Left cardiac atrium (tissue), 4 donors: ENCODE data around the gene NFKBIB. TPM values are rescaled to one million over a fixed set of nuclear protein-coding genes. Genes with fewer than 3 reads are reported as not detected.
"Not testable (repeated sequence)": the region's sequence is repeated elsewhere in the genome, so short reads cannot be mapped to it uniquely, and the experiment has no call there.

Experiments
- ATAC-seq, 2 donors: fragments of 200-7000 bp; cut with Tn5 transposase; one replicate each; pipeline ENCODE4 v1.9.1; 2020; ENCODE audit warnings: mild to moderate bottlenecking in 2 of 2, moderate library complexity in 2 of 2
- DNase-seq: peaks from one replicate; pipeline ENCODE4 v3.0.0-alpha.2; 2020
- intact Hi-C, 2 donors: fragments of 100-400 bp; cut with DNase I; formaldehyde crosslinking; loops; one replicate each; pipeline versions ENCODE4 v1.14.1 to v1.15.1; 2022 to 2023
- long read RNA-seq: library from polyadenylated mRNA; unstranded; transcript quantifications from one replicate; pipeline ENCODE4 v2.0.0, GENCODE V29; 2021
- total RNA-seq, 2 donors: library from RNA; stranded (reverse); fragmentation: NEBNext Ultra II Directional; extraction: Animal tissue kit (Norgen Biotek cat#: 25700); gene quantifications; one replicate each; pipeline ENCODE4 v1.2.1, GENCODE V29; 2021
- donor health status: DM: no; HTN: yes; CAD: no.
- donor health status: DM: no; HTN: yes; CAD: no; lungs with severe emphysema.
- donor health status: DM: yes; HTN: yes; CAD: no.
- donor health status: Dilated cardiomyopathy.

The NFKBIB gene, protein sequence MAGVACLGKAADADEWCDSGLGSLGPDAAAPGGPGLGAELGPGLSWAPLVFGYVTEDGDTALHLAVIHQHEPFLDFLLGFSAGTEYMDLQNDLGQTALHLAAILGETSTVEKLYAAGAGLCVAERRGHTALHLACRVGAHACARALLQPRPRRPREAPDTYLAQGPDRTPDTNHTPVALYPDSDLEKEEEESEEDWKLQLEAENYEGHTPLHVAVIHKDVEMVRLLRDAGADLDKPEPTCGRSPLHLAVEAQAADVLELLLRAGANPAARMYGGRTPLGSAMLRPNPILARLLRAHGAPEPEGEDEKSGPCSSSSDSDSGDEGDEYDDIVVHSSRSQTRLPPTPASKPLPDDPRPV
- 10 to 100 TPM; 17.9 to 23.0 TPM for total RNA-seq
- long read RNA-seq, transcript NFKBIB-204 (5 exons, 1,929 nt): major isoform, 7 of 13 reads
- long read RNA-seq, partial matches to known transcripts: 1 of 13 reads
- long read RNA-seq, other reads (novel, unspliced or antisense): 1 of 13 reads

DNA sequence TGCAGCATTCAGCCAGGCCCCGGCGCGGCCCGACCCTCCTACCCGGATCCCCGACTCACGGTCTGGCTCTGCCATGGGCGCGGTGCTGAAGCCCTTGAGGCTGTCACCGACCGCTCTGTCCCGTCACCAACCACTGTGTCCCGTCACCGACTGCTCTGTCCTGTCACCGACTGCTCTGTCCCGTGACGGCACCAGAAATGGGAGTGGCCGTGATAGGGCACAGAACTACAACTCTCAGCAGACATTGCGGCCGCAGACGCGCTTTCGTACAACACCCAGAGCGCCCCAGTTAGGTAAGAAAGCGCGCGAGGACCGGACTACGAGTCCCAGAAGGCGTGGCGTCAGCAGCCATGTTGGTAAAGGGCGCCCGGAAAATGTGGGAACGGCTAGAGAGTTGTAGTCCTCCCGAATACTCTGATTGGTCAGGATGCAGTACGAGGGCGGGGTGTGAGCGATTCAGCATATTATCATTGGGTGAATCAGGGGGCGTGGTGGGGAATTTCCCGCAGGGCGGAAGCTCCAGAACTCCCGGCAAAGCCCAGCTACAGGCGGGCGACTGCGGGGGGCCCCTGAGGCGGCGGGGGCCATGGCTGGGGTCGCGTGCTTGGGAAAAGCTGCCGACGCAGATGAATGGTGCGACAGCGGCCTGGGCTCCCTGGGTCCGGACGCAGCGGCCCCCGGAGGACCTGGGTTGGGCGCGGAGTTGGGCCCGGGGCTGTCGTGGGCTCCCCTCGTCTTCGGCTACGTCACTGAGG is at the start of gene NFKBIB, which contains the start of gene SIRT2:
Gene NFKBIB (plus strand): TSS at position 523 of the 755 bp plus-strand sequence. CDS start 64 bp downstream, at position 587.
Gene SIRT2 (minus strand): TSS at position 172 of the 755 bp plus-strand sequence. CDS start 97 bp downstream, at position 75.
- DNase-seq (peak; percentile 100), ATAC-seq (peak; percentile 97 to 98)
- intact Hi-C loops: no loop called here

DNA sequence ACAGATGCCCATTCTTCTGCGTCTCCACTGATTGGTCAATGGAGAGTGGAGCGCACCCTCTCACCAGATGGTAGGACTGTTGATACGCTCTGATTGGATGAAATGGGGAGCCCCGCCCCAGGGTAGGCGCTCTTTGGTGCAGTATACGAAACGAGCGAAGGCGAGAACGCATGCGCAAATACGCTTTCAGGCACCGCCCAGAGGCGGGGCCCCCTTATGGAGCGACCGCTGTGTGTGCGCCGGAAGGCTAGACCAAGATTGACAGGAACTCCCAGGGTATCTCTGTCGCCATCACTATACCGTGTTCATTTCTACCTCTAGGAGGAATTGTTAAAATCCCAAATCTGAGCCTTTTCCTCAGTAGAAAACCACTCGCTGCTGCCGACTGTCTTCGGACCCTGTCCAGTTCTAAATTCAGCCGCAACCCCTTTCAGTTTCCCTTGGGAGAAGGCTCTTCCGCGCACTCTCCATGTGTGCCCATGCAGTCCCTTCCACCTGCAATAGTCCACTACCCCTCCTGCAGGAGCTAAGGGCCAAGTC is 49.3 kb upstream of the NFKBIB start:
- intact Hi-C loops: no loop called here
- ATAC-seq (peak; percentile 84 to 88), DNase-seq (no peak)

DNA sequence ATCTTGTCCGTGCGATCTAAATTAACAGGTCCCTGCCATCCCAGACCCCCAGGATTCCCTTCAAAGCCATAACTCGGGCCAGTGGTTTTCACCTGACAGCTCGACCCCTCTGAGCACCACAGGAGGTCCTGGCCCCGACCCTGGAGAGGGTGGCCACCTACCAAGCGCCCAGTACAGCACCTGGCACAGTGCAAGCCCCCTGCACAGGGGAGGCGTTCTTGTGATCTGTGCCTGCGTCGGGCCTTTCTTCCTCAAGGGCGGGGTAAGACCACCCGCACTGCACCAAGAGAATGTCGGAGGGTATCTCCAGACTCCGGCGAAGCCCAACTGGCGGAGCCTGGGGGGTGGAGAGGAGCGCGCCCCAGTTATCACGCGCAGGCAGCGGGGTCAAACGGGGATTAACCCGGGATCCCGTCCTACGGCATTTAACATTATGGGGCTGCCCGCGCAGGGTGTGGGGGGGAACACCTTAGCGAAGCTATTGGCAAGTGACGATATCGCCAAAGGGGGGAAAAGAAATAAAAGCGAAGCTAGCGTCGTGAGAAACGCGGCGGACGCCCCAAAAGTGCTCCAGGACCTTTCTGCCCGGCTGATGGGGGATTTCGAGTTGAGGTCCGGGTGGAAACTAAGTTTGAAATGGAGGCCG is 48.7 kb upstream of the NFKBIB start:
- ATAC-seq (no peak), DNase-seq (peak; percentile 44)
- intact Hi-C loops: no loop called here

DNA sequence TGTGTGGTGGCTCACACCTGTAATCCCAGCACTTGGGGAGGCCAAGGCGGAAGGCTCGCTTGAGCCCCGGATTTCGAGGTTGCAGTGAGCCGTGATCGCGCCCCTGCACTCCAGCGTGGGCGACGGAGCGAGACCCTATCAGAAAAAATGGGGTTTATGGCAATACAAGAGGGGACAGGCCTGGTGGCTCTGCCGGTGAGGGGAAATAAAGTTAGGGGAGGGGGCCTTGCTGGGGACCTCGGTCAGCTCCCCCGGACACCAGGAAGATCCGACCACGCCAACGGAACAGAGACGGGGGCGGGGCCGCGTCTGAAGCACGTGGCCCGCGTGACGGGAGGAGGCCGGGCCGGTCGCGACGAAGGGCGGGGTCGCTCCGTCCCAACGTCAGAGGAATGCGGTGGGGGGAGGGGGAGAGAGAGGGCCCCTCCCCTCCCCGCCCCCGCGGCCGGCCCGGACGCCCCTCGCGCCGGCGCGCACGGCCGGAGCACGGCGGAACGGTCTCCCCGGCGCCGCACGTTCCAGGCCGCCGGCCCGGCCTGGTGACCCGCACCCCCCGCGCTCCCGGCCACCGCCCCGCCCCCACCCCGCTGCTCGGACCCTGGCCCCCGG is 48.0 kb upstream of the NFKBIB start:
- peak; percentile 96 for DNase-seq
- intact Hi-C loops: no loop called here
- ATAC-seq: peak; percentile 56 to 60

DNA sequence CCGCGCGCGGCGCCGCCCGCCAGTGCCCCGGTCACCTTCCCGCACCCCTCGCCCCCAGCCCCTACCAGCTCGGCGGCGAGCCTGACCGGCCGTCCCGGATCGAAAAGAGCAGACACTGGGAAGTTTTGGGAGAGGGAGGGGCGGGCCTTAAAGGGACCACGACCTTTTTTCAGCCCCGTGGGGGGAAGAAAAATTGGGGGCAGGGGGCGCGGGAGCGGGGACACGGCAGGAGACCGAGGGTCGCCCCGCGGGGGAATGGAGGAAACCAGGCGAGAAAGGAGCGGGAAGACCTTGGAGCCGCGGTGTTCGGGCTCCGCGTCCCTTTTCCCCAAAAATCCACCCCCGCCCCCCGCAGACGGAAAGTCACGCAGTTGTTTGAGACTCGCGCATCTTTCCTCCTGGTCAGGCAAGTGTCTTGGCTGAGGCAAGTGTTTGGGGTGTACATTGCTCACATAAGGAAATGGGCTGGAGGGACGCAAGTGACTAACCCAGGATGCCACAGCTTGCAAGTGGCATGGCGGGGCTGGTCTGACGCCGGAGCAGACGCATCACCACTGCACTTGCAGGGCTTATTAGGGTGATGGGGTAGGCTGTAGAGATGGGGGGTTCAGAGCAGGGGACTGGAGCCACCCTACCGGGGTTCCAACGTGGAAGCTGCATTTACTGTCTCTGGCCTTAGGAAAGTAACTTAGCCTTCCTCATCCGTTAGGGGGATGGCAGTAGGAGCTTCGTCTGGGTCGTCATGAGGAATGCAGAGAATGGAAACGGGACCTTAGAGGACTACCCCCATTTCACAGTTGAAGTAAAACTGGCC is 47.3 kb upstream of the NFKBIB start:
- DNase-seq (peak; percentile 79), ATAC-seq (no peak)
- intact Hi-C loops: no loop called here

DNA sequence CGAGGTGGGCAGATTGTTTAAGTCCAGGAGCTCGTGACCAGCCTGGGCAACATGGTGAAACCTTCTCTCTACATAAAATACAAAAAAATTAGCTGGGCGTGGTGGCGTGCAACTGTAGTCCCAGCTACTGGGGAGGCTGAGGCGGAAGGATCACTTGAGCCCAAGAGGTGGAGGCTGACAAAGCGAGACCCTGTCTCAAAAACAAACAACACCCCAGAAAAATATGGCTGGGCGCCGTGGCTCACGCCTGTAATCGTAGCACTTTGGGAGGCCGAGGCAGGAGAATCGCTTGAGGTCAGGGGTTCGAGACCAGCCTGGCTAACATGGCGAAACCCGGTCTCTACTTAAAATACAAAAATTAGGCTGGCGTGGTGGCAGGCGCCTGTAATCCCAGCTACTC is 46.6 kb upstream of the NFKBIB start:
- ATAC-seq: no peak
- DNase-seq: no peak
- intact Hi-C loops: no loop called here

DNA sequence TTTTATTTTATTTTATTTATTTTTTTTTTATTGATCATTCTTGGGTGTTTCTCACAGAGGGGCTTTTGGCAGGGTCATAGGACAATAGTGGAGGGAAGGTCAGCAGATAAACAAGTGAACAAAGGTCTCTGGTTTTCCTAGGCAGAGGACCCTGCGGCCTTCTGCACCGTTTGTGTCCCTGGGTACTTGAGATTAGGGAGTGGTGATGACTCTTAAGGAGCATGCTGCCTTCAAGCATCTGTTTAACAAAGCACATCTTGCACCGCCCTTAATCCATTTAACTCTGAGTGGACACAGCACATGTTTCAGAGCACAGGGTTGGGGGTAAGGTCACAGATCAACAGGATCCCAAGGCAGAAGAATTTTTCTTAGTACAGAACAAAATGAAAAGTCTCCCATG is 44.8 kb upstream of the NFKBIB start:
- ATAC-seq, intact Hi-C loops, DNase-seq: not testable (repeated sequence)

DNA sequence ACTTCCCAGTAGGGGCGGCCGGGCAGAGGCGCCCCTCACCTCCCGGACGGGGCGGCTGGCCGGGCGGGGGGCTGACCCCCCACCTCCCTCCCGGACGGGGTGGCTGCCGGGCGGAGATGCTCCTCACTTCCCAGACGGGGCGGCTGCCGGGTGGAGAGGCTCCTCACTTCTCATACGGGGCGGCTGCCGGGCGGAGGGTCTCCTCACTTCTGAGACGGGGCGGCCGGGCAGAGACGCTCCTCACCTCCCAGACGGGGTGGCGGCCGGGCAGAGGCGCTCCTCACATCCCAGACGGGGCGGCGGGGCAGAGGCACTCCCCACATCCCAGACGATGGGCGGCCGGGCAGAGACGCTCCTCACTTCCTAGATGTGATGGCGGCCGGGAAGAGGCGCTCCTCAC is 44.0 kb upstream of the NFKBIB start:
- ATAC-seq, intact Hi-C loops, DNase-seq: not testable (repeated sequence)

DNA sequence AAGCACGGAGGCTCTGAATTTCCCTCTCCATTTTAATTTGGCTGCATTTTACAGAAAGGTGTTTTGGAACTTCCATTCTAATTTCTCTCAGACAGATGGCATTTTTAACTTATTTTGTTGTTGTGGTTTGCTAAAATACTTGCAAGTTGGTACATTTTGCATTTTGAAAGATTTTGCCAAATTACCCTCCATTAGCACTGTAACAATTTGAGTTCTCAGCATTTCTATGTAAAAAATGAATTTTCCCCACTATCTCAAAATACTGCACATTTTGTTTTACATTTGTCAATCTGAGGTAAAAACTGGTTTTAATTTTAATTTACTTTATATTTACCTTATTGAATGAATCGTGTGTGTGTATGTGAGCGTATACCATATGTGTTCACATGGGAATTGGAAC is 43.0 kb upstream of the NFKBIB start:
- DNase-seq: no peak
- no peak for ATAC-seq
- intact Hi-C loops: no loop called here

DNA sequence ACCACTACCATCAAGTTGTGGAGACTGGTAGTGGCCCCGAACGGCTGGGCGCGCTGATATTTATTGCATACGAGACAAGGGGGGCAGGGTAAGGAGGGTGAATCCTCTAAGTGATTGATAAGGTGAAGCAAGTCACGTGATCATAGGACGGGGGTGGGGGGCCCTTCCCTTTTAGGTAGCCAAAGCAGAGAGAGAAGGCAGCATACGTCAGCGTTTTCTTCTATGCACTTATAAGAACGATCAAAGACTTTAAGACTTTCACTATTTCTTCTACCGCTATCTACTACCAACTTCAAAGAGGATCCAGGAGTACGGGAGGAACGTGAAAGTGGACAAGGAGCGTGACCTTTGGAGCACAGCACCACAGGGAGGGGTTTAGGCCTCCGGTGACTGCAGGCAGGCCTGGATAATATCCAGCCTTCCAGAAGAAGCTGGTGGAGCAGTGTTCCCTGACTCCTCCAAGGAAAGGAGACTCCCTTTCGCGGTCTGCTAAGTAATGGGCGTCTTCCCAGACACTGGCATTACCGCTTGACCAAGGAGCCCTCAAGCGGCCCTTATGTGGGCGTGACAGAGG is 40.1 kb upstream of the NFKBIB start:
- intact Hi-C loops, ATAC-seq, DNase-seq: not testable (repeated sequence)

DNA sequence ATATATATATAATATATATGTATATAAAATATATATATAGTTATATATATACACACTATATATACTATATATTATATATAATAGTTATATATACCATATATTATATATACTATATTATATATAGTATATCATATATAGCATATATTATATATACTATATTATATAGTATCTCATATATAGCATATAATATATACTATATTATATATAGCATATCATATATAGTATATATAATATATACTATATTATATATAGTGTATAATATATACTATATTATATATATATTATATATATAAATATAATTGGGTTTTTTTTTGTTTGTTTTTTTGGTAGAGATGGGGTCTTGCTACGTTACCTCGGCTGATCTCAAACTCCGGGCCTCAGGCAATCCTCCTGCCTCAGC is 38.4 kb upstream of the NFKBIB start:
- intact Hi-C loops: no loop called here
- DNase-seq (no peak), ATAC-seq (no peak)

DNA sequence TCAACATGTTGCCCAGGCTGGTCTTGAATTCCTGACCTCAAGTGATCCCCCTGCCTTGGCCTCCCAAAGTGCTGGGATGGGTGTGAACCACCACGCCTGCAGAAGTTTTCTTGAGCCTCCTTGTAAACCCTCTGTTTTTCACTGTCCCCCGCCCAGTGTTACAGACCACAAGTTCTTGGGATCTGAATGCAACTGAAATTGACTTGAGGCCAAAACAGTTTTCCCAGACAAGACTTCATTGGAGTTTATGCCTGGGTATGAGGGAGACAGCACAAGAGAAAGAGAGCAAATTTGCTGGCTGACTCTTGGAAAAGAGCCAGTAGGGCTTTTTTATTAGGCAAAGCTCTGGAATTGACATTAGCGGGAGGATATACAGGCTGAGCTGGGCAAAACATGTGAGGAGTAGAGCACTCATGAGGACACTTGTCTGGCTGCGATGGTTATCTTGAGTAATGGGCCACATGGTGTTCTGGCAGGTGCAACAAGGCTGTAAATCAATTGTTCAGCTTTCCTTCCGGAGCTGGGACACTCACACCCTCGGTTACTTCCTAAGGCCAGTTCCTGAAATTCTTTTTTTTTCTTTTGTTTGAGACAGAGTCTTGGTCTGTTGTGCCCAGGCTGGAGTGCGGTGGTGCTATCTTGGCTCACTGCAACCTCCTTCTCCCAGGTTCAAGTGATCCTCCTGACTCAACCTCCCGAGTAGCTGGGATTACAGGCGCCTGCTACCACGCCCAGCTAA is 37.3 kb upstream of the NFKBIB start:
- no peak for DNase-seq
- intact Hi-C loops: no loop called here
- peak; percentile 40 to 79 for ATAC-seq

DNA sequence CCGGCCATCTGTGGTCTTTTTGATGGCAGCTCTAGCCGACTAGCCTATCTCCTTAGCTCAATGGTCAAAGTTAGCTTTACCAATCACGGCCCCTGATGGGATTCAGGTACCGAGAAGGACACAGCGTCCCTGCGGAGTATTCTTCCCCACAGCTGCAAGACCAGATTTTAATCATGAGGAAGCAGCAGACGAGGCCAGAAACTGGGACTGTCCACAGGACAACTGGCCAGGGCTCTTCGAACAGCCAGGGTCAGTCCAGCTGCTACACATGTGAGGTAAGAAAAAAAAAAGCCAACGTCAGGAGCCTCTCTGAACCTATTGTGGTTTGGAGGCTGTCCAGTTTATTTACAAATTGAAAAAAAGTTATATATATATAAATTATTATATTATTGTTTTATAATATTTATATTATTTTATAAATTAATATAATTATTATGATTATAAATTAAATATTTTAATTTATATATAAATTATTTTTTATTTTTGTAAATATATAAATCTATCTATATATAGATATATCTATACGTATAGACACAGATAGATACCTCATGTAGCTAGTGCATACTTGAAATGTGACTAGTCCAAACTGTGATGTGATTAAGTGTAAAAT is 32.5 kb upstream of the NFKBIB start:
- no peak for ATAC-seq
- DNase-seq: no peak
- intact Hi-C loops: no loop called here

DNA sequence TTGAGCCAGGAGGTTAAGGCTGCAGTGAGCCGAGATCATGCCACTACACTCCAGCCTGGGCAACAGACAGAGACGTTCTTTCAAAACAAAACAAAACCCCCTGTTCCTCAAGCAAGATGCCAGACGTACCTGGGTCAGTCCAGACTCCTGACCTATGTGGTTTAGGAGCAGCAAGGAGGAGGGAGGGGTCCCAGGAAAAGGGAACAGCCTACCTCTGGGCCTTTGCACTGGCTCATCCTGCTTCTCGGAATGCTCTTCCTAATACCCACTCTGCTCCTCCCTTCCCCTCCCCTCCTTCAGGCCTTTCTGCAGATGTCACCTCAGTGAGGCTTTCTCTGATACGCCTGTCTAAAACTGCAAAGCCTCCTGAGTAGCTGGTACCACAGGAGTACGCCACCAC is 31.2 kb upstream of the NFKBIB start:
- ATAC-seq: no peak
- intact Hi-C loops: no loop called here
- DNase-seq: no peak

DNA sequence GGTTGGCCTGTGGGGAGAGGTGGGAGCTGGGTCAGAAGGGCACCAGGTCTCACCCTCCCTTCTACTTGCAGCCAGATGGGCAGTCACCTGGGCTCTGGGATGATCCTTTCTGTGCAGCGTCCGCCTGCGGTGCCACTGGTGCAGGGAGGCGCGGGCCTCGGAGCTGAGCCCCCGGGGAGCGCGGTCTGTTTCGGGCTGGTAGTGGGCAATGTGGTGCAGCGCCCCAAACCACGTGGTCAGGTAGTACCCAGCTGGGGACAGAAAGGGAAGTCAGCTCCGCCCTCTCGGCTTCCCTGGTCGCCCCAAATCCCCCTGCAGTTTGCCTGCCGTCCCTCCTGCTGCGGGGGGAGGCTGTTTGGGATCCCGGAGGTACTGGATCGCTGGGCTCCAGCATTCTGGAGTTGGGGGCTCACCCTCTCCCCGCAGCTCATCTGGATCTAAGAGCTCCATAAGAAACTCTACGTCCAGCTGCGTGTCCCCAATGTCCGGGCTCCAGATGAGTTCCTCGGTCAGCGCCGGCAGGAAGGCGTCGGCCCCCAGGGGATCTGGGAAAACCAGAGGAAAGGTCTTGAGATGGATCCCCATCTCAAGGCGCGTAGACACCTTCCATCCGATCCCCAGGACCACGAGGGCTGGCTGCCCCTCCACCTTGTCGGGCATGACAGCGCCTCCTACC is 30.5 kb upstream of the NFKBIB start:
- ATAC-seq: peak; percentile 13 to 32
- intact Hi-C loops: no loop called here
- DNase-seq: peak; percentile 37
